Transverse colon (tissue), 4 donors: ENCODE measurements around the gene PHACTR3. TPM values are rescaled to one million over a fixed set of nuclear protein-coding genes. Genes with fewer than 3 reads are reported as not detected.

ENCODE experiments used
- DNase-seq: peaks from one replicate; pipeline ENCODE4 v3.0.0-alpha.2; 2019
- H3K27ac ChIP-seq, 4 donors: fragments of 200-600 bp; sonication (generic); 2 replicates each; pipeline ENCODE4 v1.5.1; 2016 to 2018; ENCODE audit warnings: inconsistent platforms in 4 of 4
- H3K27me3 ChIP-seq: fragments of 200-600 bp; sonication (generic); 2 replicates; pipeline ENCODE4 v1.5.1; 2017; ENCODE audit warnings: inconsistent platforms
- H3K36me3 ChIP-seq, 4 donors: fragments of 200-600 bp; sonication (generic); 2 replicates each; pipeline ENCODE4 v1.5.1; 2017 to 2019; ENCODE audit warnings: inconsistent platforms in 4 of 4
- H3K4me1 ChIP-seq, 4 donors: fragments of 200-600 bp; sonication (generic); 2 replicates each; pipeline ENCODE4 v1.5.1; 2017 to 2020; ENCODE audit warnings: inconsistent platforms in 4 of 4
- H3K4me3 ChIP-seq, 4 donors: fragments of 200-600 bp; sonication (generic); 1 replicate in 1 of 4; 2 replicates in 3 of 4; pipeline versions ENCODE4 v1.5.1 to v1.6.1; 2017 to 2019; ENCODE audit warnings: inconsistent platforms in 4 of 4
- H3K9me3 ChIP-seq, 2 donors: fragments of 200-600 bp; sonication (generic); 2 replicates each; pipeline ENCODE4 v1.5.1; 2017 to 2019; ENCODE audit warnings: inconsistent platforms in 2 of 2
- CTCF ChIP-seq, 5 experiments: fragments of 200-600 bp in 3 of 5; fragments of 450-650 bp in 2 of 5; sonication (generic) in 3 of 5; IDR thresholded peaks; 1 replicate in 2 of 5; 2 replicates in 3 of 5; pipeline ENCODE4 v1.5.1; 2016 to 2017; ENCODE audit warnings: antibody characterized with exemption in 5 of 5, inconsistent platforms in 3 of 5, mild to moderate bottlenecking in 2 of 5, moderate library complexity in 1 of 5
- EP300 ChIP-seq: sonication (generic); formaldehyde crosslinking; IDR thresholded peaks from one replicate; pipeline ENCODE4 v1.6.1; 2017; ENCODE audit warnings: antibody characterized with exemption, low read depth
- POLR2A ChIP-seq: fragments of 450-650 bp; IDR thresholded peaks from one replicate; pipeline ENCODE4 v1.6.1; 2016; ENCODE audit warnings: antibody characterized with exemption, mild to moderate bottlenecking, moderate library complexity
- POLR2AphosphoS5 ChIP-seq, 3 donors: sonication (generic); formaldehyde crosslinking; IDR thresholded peaks; one replicate each; pipeline ENCODE4 v1.6.1; 2016; ENCODE audit warnings: antibody characterized with exemption in 3 of 3
- WGBS, 2 donors: methylation state at CpG; one replicate each; pipeline ENCODE4 v1.1.5; 2018; ENCODE audit warnings: low coverage in 1 of 2; 5-methylcytosine and 5-hydroxymethylcytosine counted together
- in situ Hi-C, 4 donors: fragments of 200-750 bp; cut with MboI; loops; one replicate each; pipeline versions ENCODE4 v1.15.0 to v1.15.1; 2017; ENCODE audit warnings: low sequenced_read_pairs in 3 of 4, low pct_ligation_motif_present in 1 of 4, low pct_unique_long_range_greater_than_20kb in 1 of 4
- intact Hi-C: fragments of 100-400 bp; cut with DNase I; formaldehyde crosslinking; loops from one replicate; pipeline ENCODE4 v1.15.1; 2023; ENCODE audit warnings: low total_unique reads
- total RNA-seq, 4 donors: library from RNA; depleted of rRNA; stranded (reverse); fragments of >200 nt; gene quantifications; one replicate each; pipeline ENCODE4 v1.1.0, GENCODE V29; 2016

Gene PHACTR3
- total RNA-seq, 4 donors from 2014 or later, result 1.6 to 7.1 (median 5.6) TPM

DNA sequence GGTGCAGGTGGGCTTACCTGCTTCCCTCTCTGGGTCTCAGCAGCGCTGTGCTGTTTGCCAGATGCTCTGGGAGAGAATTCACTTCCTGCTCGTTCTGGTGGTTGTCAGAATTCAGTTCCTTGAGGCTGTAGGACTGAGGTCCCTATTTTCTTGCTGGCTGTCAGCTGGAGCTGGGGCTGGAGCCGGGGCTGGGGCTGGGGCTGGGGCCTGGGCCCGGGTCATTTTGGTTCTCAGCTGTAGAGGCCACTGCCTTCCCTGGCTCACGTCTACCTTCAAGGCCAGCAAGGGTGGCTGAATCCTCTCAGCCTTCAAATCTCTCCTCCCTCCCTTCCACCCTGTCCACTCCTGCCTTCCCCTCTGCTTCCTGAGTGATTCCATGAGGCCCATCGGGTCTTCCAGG lies 16.8 kb upstream of the PHACTR3 start:
- in situ Hi-C loops (loop anchor here in 1 of 4 donors (25.0 kb wide), 1 partner anchor 175 kb away; no protein-coding TSS in a partner anchor), intact Hi-C loops (no loop called here)
- DNase-seq, result no peak
- no peak for TF ChIP-seq POLR2A
- no peak for TF ChIP-seq EP300
- no peak for TF ChIP-seq POLR2AphosphoS5 (IDR thresholded peaks at IDR 0.05)
- no peak for TF ChIP-seq CTCF (IDR thresholded peaks at IDR 0.05)
- WGBS, 2 donors, result 73% methylated on average over 5 of the region's 6 CpGs; no CpG with 5 or more reads in 1 of the 2 donors
- H3K36me3 ChIP-seq, result no peaks in the 10 kb centered on the region
- no peak overlapping the region for H3K27ac ChIP-seq
- no peaks in the 10 kb centered on the region for H3K4me1 ChIP-seq
- H3K27me3 ChIP-seq, result no peaks in the 10 kb centered on the region
- no peak overlapping the region for H3K4me3 ChIP-seq
- no peaks in the 10 kb centered on the region for H3K9me3 ChIP-seq

- 86 to 89% methylated on average over 5 to 13 of the region's 13 CpGs for WGBS, 2 donors
- no peak overlapping the region for H3K27ac ChIP-seq
- H3K36me3 ChIP-seq, result no peaks in the 10 kb centered on the region
- intact Hi-C loops, result no loop called here
- H3K4me3 ChIP-seq, result no peak overlapping the region
- in situ Hi-C loops, result loop anchor here in 1 of 4 donors (25.0 kb wide), 1 partner anchor 174 kb away; no protein-coding TSS in a partner anchor
- no peaks in the 10 kb centered on the region for H3K27me3 ChIP-seq
- no peaks in the 10 kb centered on the region for H3K9me3 ChIP-seq
- no peak for TF ChIP-seq POLR2A
- no peak for TF ChIP-seq EP300
- no peak for TF ChIP-seq CTCF (IDR thresholded peaks at IDR 0.05)
- TF ChIP-seq POLR2AphosphoS5 (IDR thresholded peaks at IDR 0.05), result no peak
- H3K4me1 ChIP-seq, result no peaks in the 10 kb centered on the region
- DNase-seq, result no peak
Observed at GRCh38 chr20:59588236-59588855, 16.0 kb upstream of the PHACTR3 start.

DNA sequence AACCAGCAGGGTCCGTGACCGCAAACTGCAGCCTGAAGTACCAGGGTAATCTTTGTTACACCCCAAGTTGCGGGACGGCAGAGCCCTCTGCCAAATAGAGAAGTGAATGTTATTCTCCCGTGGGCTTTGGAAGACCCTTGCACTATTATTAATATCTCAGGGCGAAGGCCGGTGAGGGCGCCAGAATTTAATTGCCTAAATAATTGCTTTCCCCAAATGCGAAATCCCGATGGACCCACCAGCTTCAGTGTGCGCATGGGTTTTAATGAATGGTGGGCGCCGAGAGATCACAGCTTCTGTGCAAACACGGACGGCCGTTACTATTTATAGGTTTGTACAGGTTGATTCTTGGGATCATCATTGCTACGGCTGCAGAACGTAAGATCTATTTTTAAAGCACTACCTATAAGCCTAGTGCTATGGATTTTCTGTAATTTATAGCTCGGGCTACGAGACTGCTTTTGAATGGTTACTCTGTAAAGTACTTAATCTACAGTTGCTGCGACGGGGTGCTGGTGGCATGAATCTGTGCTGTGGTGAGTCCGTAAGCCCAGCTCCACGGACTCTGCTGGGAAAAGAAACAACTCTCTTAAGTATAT lies 15.2 kb upstream of the PHACTR3 start:
- TF ChIP-seq POLR2AphosphoS5 (IDR thresholded peaks at IDR 0.05) (no peak), POLR2A (no peak), CTCF (IDR thresholded peaks at IDR 0.05) (no peak), EP300 (no peak)
- in situ Hi-C loops, result loop anchor here in 1 of 4 donors (25.0 kb wide), 1 partner anchor 173 kb away; no protein-coding TSS in a partner anchor
- intact Hi-C loops, result no loop called here
- no peak for DNase-seq
- H3K27ac ChIP-seq, result no peak overlapping the region
- no peak overlapping the region for H3K4me3 ChIP-seq
- WGBS, 2 donors, result 78 to 84% methylated on average over 6 to 24 of the region's 24 CpGs
- H3K36me3 ChIP-seq, result no peaks in the 10 kb centered on the region
- no peaks in the 10 kb centered on the region for H3K27me3 ChIP-seq
- no peaks in the 10 kb centered on the region for H3K4me1 ChIP-seq
- no peaks in the 10 kb centered on the region for H3K9me3 ChIP-seq

DNA sequence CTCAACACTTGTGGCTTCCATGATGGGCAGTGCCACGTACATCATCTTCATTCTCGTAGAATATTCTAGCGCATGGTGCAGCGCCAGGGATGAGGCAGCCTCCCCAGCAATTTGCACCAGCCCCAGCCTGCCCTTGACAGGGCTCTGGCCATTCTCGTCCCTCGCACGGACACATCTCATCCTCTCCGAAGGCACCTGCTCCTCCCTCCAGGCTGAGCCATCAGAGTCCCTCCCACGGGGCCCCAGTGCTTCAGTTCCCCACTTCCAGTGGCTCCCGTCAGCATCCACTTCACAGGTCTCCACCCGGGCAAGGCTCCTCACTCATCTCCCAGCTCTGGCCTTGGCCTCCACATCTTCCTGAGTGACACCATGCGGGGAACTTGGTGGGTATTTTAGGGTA lies 13.3 kb upstream of the PHACTR3 start:
- Histone ChIP-seq H3K4me1 (no peaks in the 10 kb centered on the region), H3K9me3 (no peaks in the 10 kb centered on the region), H3K36me3 (no peaks in the 10 kb centered on the region), H3K27me3 (no peaks in the 10 kb centered on the region), H3K4me3 (no peak overlapping the region), H3K27ac (no peak overlapping the region)
- intact Hi-C loops (no loop called here), in situ Hi-C loops (loop anchor here in 3 of 4 donors (10.0 to 25.0 kb wide), 3 partner anchors 154 to 171 kb away; no protein-coding TSS in a partner anchor)
- no peak for DNase-seq
- no peak for TF ChIP-seq POLR2AphosphoS5 (IDR thresholded peaks at IDR 0.05)
- TF ChIP-seq POLR2A, result no peak
- TF ChIP-seq EP300, result no peak
- TF ChIP-seq CTCF (IDR thresholded peaks at IDR 0.05), result no peak
- WGBS, 2 donors, result 89 to 90% methylated on average over 2 to 12 of the region's 12 CpGs
